Stimulated activated CD4-positive, alpha-beta T cell treated with anti-CD3 and anti-CD28 coated beads, Interleukin-4, amount 100 ng/mL, for 24 hours (primary cell): ENCODE results near the gene RARS1.

Source experiments
- DNase-seq: peaks from one replicate; pipeline ENCODE4 v3.0.0-alpha.2; 2020

The RARS1 gene

GRCh38 chr5:168486136-168486879 lies at the start of gene RARS1:
Gene RARS1 (plus strand): TSS chr5:168486471. CDS start chr5:168486499, 28 bp downstream.
- DNase-seq: peak; percentile 93

GRCh38 chr5:168438349-168438748 lies 47.9 kb upstream of the RARS1 start:
- DNase-seq: no peak

GRCh38 chr5:168443533-168443932 lies 42.7 kb upstream of the RARS1 start:
- no peak for DNase-seq

GRCh38 chr5:168443950-168444700 lies 42.1 kb upstream of the RARS1 start:
- DNase-seq: no peak

GRCh38 chr5:168446983-168447619 lies 39.2 kb upstream of the RARS1 start:
- no peak for DNase-seq

GRCh38 chr5:168447808-168448207 lies 38.5 kb upstream of the RARS1 start:
- no peak for DNase-seq

GRCh38 chr5:168449166-168449565 lies 37.1 kb upstream of the RARS1 start:
- DNase-seq: no peak

- DNase-seq: no peak
These were observed 34.7 kb upstream of the RARS1 start for GRCh38 chr5:168451565-168451964.

GRCh38 chr5:168455201-168455600 lies 31.1 kb upstream of the RARS1 start:
- DNase-seq: no peak

GRCh38 chr5:168457542-168457941 lies 28.7 kb upstream of the RARS1 start:
- DNase-seq: no peak

GRCh38 chr5:168460606-168461005 lies 25.7 kb upstream of the RARS1 start:
- DNase-seq: no peak

GRCh38 chr5:168463081-168463480 lies 23.2 kb upstream of the RARS1 start:
- DNase-seq: no peak

- DNase-seq: no peak
These were observed 22.1 kb upstream of the RARS1 start for GRCh38 chr5:168464214-168464613.

- no peak for DNase-seq
These were observed 21.6 kb upstream of the RARS1 start for GRCh38 chr5:168464641-168465040.

- no peak for DNase-seq
These were observed 18.4 kb upstream of the RARS1 start for GRCh38 chr5:168467755-168468330.

GRCh38 chr5:168468836-168469235 lies 17.4 kb upstream of the RARS1 start:
- no peak for DNase-seq

- DNase-seq: no peak
These were observed 16.5 kb upstream of the RARS1 start for GRCh38 chr5:168469816-168470215.

GRCh38 chr5:168471785-168472184 lies 14.5 kb upstream of the RARS1 start:
- no peak for DNase-seq

GRCh38 chr5:168472329-168472728 lies 13.9 kb upstream of the RARS1 start:
- no peak for DNase-seq

- no peak for DNase-seq
These were observed 12.0 kb upstream of the RARS1 start for GRCh38 chr5:168474319-168474718.

- no peak for DNase-seq
These were observed 9.2 kb upstream of the RARS1 start for GRCh38 chr5:168477060-168477459.

- no peak for DNase-seq
These were observed 7.1 kb upstream of the RARS1 start for GRCh38 chr5:168479166-168479565.

GRCh38 chr5:168480601-168481000 lies 5.7 kb upstream of the RARS1 start:
- no peak for DNase-seq
